BLaER1 treated with 17β-estradiol and CSF1 and Interleukin-3, amounts not matched to agents 10 nM and 100 nM (cell line): ENCODE results near the gene DIP2C.

Source experiments
- H3K27ac ChIP-seq, 11 experiments: shearing (Covaris generic); formaldehyde crosslinking; 2 replicates each; pipeline ENCODE4 v1.8.1; 2022
- H3K27me3 ChIP-seq, 11 experiments: shearing (Covaris generic); formaldehyde crosslinking; 2 replicates each; pipeline ENCODE4 v1.8.1; 2022
- H3K36me3 ChIP-seq, 11 experiments: shearing (Covaris generic); formaldehyde crosslinking; 2 replicates each; pipeline ENCODE4 v1.8.1; 2022
- H3K4me1 ChIP-seq, 10 experiments: shearing (Covaris generic); formaldehyde crosslinking; 2 replicates each; pipeline ENCODE4 v1.8.1; 2022
- H3K4me2 ChIP-seq, 11 experiments: shearing (Covaris generic); formaldehyde crosslinking; 2 replicates each; pipeline ENCODE4 v1.8.1; 2022
- H3K4me3 ChIP-seq, 10 experiments: shearing (Covaris generic); formaldehyde crosslinking; 2 replicates each; pipeline ENCODE4 v1.8.1; 2022
- H3K9ac ChIP-seq, 11 experiments: shearing (Covaris generic); formaldehyde crosslinking; 2 replicates each; pipeline ENCODE4 v1.8.1; 2022
- H3K9me3 ChIP-seq, 11 experiments: shearing (Covaris generic); formaldehyde crosslinking; replicated peaks in 1 of 11; 2 replicates each; pipeline ENCODE4 v1.8.1; 2022
- H4K20me1 ChIP-seq, 11 experiments: shearing (Covaris generic); formaldehyde crosslinking; 2 replicates each; pipeline ENCODE4 v1.8.1; 2022
- Cebpa-rat ChIP-seq, 11 experiments: shearing (Covaris generic); IDR thresholded peaks; 2 replicates each; pipeline ENCODE4 v1.8.1; 2022

Gene DIP2C

DNA sequence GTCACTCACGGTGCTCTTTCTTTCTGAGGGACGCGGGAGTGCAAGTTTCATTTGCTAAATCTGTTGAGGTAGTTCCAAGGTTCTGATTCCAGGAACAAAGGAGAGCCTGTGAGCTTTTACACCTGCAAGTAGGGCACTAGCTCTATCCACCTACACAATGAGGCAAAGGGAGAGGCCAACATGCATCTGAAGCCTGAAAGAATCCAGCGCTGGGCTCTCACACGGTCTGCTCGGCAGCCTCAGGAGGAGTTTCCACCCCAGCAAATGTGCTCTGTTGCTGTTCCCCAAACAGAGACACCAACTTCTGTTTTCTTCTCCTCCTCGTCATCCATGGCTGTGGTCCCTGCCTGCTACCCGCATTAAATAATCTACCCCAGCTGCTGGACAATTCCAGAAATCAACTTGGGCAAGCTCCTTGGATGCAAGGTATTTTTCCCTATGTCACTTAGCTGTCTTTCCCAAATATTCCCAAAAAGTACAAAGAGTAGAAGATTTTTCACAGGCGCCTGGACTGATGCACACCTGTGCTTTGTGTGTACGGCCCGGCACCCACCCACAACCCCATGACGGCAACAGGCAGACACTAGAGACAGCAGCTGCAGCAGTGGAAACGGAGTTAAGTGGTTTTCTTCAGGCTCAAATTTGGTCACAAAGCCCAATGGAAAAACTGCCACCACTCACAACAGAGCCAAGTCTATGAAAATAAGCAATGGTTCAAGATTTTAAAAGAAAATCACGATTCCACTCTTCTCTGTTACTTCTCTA lies 377.4 kb downstream of the DIP2C start:
- Histone ChIP-seq H3K4me2 (no peak overlapping the region), H3K9ac (no peak overlapping the region), H3K4me3 (no peak overlapping the region), H3K36me3 (peaks cover 0 to 7% (median 0%) of the 10 kb centered on the region in 11 experiments; a peak in 2 of 22 replicates), H3K4me1 (peaks cover 34 to 58% (median 50%) of the 10 kb centered on the region in 10 experiments), H3K27me3 (no peaks in the 10 kb centered on the region), H4K20me1 (no peaks in the 10 kb centered on the region), H3K27ac (no peak overlapping the region), H3K9me3 (no peaks in the 10 kb centered on the region)
- TF ChIP-seq Cebpa-rat (IDR thresholded peaks at IDR 0.05), result no peak

DNA sequence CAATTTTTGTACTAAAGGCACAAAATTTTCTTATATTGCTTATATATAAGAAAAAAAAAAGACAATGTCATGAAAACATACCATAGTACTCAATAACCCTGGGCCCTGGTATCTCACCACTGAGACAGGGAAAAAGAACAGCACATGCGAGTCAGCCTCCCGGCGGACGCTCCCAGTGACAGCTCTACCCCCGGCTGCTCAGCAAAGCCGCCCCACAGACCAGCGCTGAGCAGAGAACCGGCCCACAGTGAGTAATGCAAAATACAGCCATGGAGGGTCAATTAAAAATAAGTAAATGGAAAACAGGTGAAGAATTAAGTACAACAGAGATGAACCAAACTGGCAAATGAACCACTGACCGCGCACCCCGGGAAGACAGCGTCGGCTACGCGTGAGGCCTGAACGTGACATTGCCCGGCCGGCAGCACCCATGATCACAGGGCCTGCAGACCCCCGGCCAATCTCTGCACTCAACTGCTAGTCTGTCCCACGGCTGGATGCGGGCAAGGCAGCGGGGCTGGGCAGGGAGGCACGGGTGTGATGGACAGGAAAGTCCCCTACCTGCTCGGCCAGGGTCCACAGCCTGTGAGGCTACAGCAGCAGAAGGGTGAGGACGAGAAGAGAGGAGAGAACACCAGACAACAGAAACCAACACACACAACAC lies 378.4 kb downstream of the DIP2C start:
- H3K4me1 ChIP-seq, result peaks cover 43 to 58% (median 51%) of the 10 kb centered on the region in 10 experiments
- peaks cover 0 to 7% (median 0%) of the 10 kb centered on the region in 11 experiments; a peak in 2 of 22 replicates for H3K36me3 ChIP-seq
- no peaks in the 10 kb centered on the region for H3K9me3 ChIP-seq
- H3K4me2 ChIP-seq, result no peak overlapping the region
- H3K27me3 ChIP-seq, result no peaks in the 10 kb centered on the region
- no peak for TF ChIP-seq Cebpa-rat (IDR thresholded peaks at IDR 0.05)
- no peak overlapping the region for H3K27ac ChIP-seq
- H3K9ac ChIP-seq, result no peak overlapping the region
- no peaks in the 10 kb centered on the region for H4K20me1 ChIP-seq
- H3K4me3 ChIP-seq, result no peak overlapping the region

DNA sequence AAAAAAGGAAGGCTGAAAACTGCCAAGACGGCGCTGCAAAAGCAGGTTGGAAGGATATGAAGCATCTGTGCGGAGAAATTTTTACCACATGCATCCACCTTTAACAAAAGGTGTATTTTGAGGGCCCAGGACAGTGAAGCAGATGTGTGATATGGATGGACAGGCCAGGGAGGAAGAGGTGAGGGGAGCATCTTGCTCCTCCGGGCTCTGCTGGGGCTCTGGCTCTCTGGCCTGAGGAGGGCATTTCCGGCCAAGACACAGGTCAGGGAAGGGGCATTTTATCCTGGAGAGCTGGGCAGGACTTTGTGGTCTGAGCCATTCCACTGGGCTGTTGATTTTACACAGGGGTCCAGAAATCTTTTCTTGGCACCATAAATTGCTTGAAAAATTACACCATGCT lies 379.1 kb downstream of the DIP2C start:
- H3K27me3 ChIP-seq, result no peaks in the 10 kb centered on the region
- H3K36me3 ChIP-seq, result peaks cover 0 to 7% (median 0%) of the 10 kb centered on the region in 11 experiments; a peak in 2 of 22 replicates
- H3K9ac ChIP-seq, result no peak overlapping the region
- no peak overlapping the region for H3K4me3 ChIP-seq
- H4K20me1 ChIP-seq, result no peaks in the 10 kb centered on the region
- no peak overlapping the region for H3K27ac ChIP-seq
- no peak overlapping the region for H3K4me2 ChIP-seq
- TF ChIP-seq Cebpa-rat (IDR thresholded peaks at IDR 0.05), result no peak
- no peaks in the 10 kb centered on the region for H3K9me3 ChIP-seq
- H3K4me1 ChIP-seq, result peaks cover 46 to 58% (median 56%) of the 10 kb centered on the region in 10 experiments

DNA sequence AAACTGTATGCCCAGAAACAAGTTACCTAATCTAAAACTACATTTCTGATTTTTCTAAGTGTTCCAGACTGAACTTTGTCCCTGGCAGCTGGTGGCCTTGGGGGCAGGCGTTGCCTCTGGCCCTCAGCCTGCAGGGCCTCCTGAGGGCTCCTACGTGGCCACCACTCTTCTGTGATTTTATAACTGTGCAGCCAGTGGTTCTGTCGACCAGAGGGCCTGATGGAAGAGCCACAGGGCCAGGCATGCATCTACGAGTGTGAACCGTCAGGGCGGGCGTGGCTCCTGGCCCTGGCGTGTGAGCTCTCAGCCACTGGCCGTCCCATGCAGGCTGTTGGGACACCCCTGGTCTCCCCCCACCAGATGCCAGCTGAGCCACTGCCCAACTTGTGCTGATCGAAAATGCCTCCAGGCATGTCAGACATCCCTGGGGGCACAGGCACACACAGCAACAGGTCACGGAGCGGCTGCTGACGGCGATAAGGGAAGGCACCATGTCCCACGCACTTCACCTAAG lies 380.8 kb downstream of the DIP2C start:
- Histone ChIP-seq H3K27me3 (no peaks in the 10 kb centered on the region), H3K9ac (peak overlapping the region in 6 of 11 experiments; percentile 6 to 51 (median 42); a peak in 4 of 22 replicates), H3K4me3 (no peak overlapping the region), H3K4me2 (peak overlapping the region; percentile 51 to 90 (median 85)), H3K36me3 (peaks cover 0 to 7% (median 0%) of the 10 kb centered on the region in 11 experiments; a peak in 2 of 22 replicates), H3K9me3 (no peaks in the 10 kb centered on the region), H3K27ac (peak overlapping the region in 7 of 11 experiments; percentile 40 to 69 (median 58); a peak in 12 of 22 replicates), H3K4me1 (peaks cover 35 to 53% (median 47%) of the 10 kb centered on the region in 10 experiments), H4K20me1 (no peaks in the 10 kb centered on the region)
- TF ChIP-seq Cebpa-rat (IDR thresholded peaks at IDR 0.05), result no peak

DNA sequence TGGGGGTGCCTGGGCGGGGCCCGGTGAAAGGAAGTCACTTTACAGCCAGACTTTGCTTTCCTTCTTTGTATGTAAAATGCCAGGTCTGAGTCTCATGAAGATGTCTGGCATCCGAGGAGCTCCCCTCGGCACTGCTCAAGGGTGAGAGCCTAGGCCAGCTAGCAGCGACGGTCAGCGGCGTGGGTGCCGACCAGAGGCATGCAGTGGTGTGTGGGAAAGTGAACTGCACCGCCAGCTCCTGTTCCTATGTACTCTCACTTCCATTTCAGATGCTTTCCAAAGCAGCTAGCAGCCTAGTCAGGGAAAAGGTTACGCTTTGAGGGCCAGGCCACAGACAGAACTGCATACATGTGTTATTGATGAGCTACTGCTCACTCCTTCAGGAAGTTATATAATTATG lies 381.4 kb downstream of the DIP2C start:
- no peak for TF ChIP-seq Cebpa-rat (IDR thresholded peaks at IDR 0.05)
- peak overlapping the region; percentile 51 to 90 (median 85) for H3K4me2 ChIP-seq
- peak overlapping the region in 8 of 11 experiments; percentile 11 to 54 (median 44); a peak in 11 of 22 replicates for H3K9ac ChIP-seq
- no peaks in the 10 kb centered on the region for H3K9me3 ChIP-seq
- 0 out of 20 replicates have a peak overlapping the region, but pooled peaks of 1 of the 10 experiments have one; percentile 36 for H3K4me3 ChIP-seq
- peaks cover 0 to 7% (median 0%) of the 10 kb centered on the region in 11 experiments; a peak in 4 of 22 replicates for H3K36me3 ChIP-seq
- peaks cover 35 to 53% (median 47%) of the 10 kb centered on the region in 10 experiments for H3K4me1 ChIP-seq
- H4K20me1 ChIP-seq, result no peaks in the 10 kb centered on the region
- peak overlapping the region in 9 of 11 experiments; percentile 30 to 74 (median 53); a peak in 16 of 22 replicates for H3K27ac ChIP-seq
- no peaks in the 10 kb centered on the region for H3K27me3 ChIP-seq

DNA sequence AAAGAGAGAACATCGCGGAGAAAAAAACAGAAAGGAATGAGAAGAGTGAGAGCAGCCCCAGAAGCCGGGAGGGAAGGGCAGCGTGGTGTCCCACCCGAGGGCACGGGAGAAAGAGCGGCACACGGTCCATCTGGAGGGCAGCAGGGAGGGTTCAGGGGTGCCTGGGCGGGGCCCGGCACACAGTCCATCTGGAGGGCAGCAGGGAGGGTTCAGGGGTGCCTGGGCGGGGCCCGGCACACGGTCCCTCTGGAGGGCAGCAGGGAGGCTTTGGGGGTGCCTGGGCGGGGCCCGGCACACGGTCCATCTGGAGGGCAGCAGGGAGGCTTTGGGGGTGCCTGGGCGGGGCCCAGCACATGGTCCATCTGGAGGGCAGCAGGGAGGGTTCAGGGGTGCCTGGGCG lies 381.8 kb downstream of the DIP2C start:
- H3K4me3 ChIP-seq, result peak overlapping the region in 2 of 10 experiments; percentile 10 to 36; a peak in 2 of 20 replicates
- H3K36me3 ChIP-seq, result peaks cover 0 to 7% (median 0%) of the 10 kb centered on the region in 11 experiments; a peak in 6 of 22 replicates
- peak overlapping the region; percentile 51 to 90 (median 85) for H3K4me2 ChIP-seq
- peak overlapping the region in 9 of 11 experiments; percentile 30 to 74 (median 53); a peak in 17 of 22 replicates for H3K27ac ChIP-seq
- peaks cover 35 to 53% (median 47%) of the 10 kb centered on the region in 10 experiments for H3K4me1 ChIP-seq
- no peaks in the 10 kb centered on the region for H3K9me3 ChIP-seq
- no peak for TF ChIP-seq Cebpa-rat (IDR thresholded peaks at IDR 0.05)
- H3K9ac ChIP-seq, result peak overlapping the region in 7 of 11 experiments; percentile 11 to 54 (median 46); a peak in 11 of 22 replicates
- H4K20me1 ChIP-seq, result no peaks in the 10 kb centered on the region
- no peaks in the 10 kb centered on the region for H3K27me3 ChIP-seq

DNA sequence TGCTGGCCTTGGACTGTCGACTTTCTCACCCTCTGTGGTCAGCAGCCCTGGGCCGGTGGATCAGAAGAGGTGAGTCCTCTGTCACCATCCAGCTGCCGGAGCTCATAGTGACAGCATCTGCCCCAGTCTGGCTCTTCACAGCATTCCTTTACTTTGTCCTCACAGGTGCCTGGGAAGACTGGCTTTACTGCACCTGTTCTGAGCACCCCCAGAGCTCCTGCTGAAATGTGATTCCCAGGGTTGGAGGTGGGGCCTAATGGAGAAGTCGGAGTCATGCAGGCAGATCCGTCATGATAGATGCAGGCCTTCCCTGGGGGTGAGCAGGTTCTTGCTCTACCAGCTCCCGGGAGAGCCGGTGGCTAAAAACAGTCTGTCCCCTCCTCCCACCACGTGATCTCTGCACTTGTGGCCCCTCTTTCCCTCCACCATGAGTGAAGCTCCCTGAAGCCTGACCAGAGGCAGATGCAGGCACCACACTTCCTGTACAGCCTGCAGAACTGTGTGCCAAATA lies 382.7 kb downstream of the DIP2C start:
- peak overlapping the region in 6 of 11 experiments; percentile 17 to 54 (median 44); a peak in 9 of 22 replicates for H3K9ac ChIP-seq
- H3K4me1 ChIP-seq, result peaks cover 35 to 53% (median 47%) of the 10 kb centered on the region in 10 experiments
- peaks cover 0 to 16% (median 4%) of the 10 kb centered on the region in 11 experiments; a peak in 8 of 22 replicates for H3K36me3 ChIP-seq
- 0 out of 22 replicates have a peak, but pooled peaks cover 0 to 4% (median 0%) of the 10 kb centered on the region in 11 experiments for H3K9me3 ChIP-seq
- no peak for TF ChIP-seq Cebpa-rat (IDR thresholded peaks at IDR 0.05)
- no peaks in the 10 kb centered on the region for H3K27me3 ChIP-seq
- peak overlapping the region in 1 of 10 experiments; percentile 10; a peak in 3 of 20 replicates for H3K4me3 ChIP-seq
- H4K20me1 ChIP-seq, result no peaks in the 10 kb centered on the region
- peak overlapping the region; percentile 51 to 90 (median 85) for H3K4me2 ChIP-seq
- H3K27ac ChIP-seq, result peak overlapping the region in 8 of 11 experiments; percentile 12 to 74 (median 54); a peak in 15 of 22 replicates

DNA sequence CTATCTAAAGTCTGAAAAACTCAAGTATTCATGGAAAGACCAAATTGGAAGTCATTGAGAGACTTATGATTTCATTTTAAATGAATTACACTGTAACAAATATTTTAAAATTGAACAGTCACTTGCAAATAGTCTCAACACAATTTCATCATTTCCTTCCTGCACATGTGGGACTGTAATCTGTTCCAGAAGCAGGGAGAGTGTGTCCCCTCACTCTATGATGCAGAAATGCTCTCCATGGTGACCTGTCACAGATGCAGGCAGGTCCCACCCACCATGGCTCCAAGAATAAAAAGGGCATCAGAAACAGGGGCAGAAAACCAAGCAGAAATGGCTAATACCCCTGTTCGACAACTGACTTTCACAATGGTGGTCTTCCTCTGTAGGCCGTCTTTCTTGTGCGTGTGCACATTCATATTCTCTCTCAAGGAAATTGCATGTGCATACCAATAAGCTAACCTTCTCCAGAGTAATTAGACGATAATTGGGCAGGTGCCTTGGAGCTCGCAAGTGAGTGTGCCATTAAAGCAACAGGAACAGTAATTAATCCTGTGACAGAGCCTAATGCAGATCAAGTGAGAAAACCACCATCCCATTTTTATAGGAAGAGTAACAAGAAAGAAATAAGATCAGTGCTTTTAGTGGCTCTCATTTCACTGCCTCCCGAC lies 383.3 kb downstream of the DIP2C start:
- H4K20me1 ChIP-seq, result no peaks in the 10 kb centered on the region
- peak overlapping the region; percentile 51 to 90 (median 85) for H3K4me2 ChIP-seq
- H3K9me3 ChIP-seq, result peaks cover 0 to 5% (median under 1%) of the 10 kb centered on the region in 11 experiments; a peak in 3 of 22 replicates
- TF ChIP-seq Cebpa-rat (IDR thresholded peaks at IDR 0.05), result no peak
- peak overlapping the region in 6 of 11 experiments; percentile 17 to 54 (median 44); a peak in 6 of 22 replicates for H3K9ac ChIP-seq
- H3K36me3 ChIP-seq, result peaks cover 0 to 21% (median 8%) of the 10 kb centered on the region in 11 experiments; a peak in 10 of 22 replicates
- H3K4me3 ChIP-seq, result peak overlapping the region in 1 of 10 experiments; percentile 10; a peak in 2 of 20 replicates
- no peaks in the 10 kb centered on the region for H3K27me3 ChIP-seq
- peak overlapping the region in 8 of 11 experiments; percentile 33 to 74 (median 57); a peak in 16 of 22 replicates for H3K27ac ChIP-seq
- H3K4me1 ChIP-seq, result peaks cover 35 to 53% (median 47%) of the 10 kb centered on the region in 10 experiments
